Erythroblast (primary cell): ENCODE data around the gene ZNF396.

Experiments
- DNase-seq, 2 experiments: peaks; one replicate each; lab custom pipeline; 2025; lab: John Stamatoyannopoulos, UW
- GATA1 ChIP-seq: IDR thresholded peaks from 2 replicates; pipeline ENCODE4 v1.6.1; 2011; ENCODE audit warnings: low read depth, mild to moderate bottlenecking, control low read depth, low read length, moderate library complexity
- POLR2A ChIP-seq: IDR thresholded peaks from 2 replicates; pipeline ENCODE4 v1.6.1; 2011; ENCODE audit warnings: mild to moderate bottlenecking, low read length

The ZNF396 gene

GRCh38 chr18:35334821-35335220 is 42.3 kb downstream of the ZNF396 start:
- no peak for DNase-seq
- TF ChIP-seq GATA1 (no peak), POLR2A (no peak)

DNA sequence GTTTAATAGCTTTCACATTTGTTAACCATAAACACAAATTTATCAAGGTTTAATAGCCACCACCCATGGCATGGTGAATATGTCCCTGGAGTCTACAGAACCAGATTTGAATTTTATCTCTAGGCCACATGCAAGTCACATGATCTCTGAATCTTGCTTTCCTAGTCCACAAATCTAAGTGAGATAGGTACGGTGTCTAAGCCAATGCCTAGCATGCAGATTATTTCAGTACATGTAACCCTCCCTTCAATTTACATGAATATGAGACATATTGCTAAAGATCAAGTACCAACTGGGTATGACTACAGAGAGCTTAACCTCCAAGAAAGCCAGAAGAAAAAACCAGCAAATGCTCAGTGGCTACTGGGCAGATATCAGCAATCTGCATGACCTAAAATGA is 42.9 kb downstream of the ZNF396 start:
- TF ChIP-seq POLR2A (no peak), GATA1 (no peak)
- DNase-seq, result peak; percentile 59 to 66

- DNase-seq, result no peak
- TF ChIP-seq GATA1, result no peak
- no peak for TF ChIP-seq POLR2A
Measured at GRCh38 chr18:35331367-35332087, 45.6 kb downstream of the ZNF396 start.

- no peak for DNase-seq
- TF ChIP-seq GATA1 (no peak), POLR2A (no peak)
Measured at GRCh38 chr18:35328868-35329267, 48.3 kb downstream of the ZNF396 start.

DNA sequence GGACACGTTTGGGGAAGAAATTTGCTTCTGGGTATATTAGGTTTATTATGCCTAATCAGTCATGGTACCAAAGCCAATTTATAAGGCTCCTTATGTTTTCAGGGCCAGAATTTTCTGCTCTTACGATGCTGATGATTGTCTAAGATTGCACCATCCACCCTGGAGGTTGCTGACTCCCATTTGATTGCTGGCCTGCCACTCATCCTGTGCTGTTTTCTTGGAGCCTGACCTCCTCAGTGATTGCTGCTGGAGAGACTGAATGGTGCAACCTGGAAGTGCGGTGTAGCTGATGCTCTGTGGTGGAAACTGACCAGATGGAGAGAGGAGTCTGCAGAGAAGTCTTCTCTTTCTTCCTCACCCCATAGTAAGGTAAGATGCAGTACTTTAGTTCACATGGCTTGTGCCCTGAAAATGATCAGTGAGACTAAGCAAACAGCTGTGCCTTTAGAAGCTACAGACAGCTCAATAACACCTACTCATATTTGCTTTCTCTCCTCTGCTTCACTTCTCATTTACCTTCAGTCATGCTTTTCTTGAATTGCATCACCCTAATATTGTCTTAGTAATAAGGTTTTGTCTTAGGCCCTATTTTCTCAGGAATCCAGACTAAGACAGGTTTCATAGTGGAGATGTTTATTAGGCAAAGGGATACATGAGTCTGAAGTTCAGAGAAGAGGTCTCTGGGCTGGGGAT is 50.3 kb downstream of the ZNF396 start:
- DNase-seq, result peak in 1 of 2 experiments; percentile 16
- TF ChIP-seq POLR2A (no peak), GATA1 (no peak)

- DNase-seq, result no peak
- TF ChIP-seq GATA1 (no peak), POLR2A (no peak)
Measured at GRCh38 chr18:35324926-35325655, 52.0 kb downstream of the ZNF396 start.

- no peak for DNase-seq
- TF ChIP-seq POLR2A, result no peak
- TF ChIP-seq GATA1, result no peak
Measured at GRCh38 chr18:35322486-35323458, 54.4 kb downstream of the ZNF396 start.
